C4-2B (cell line): Measurements from ENCODE around the gene S100Z.

Source experiments
- ZFX ChIP-seq: fragments of 450-650 bp; IDR thresholded peaks from 2 replicates; pipeline ENCODE4 v1.6.1; 2017
- TF ChIP-seq, protein P1 (sequence below): fragments of 450-650 bp; conservative IDR thresholded peaks from 2 replicates; pipeline ENCODE4 v1.5.1; 2017; ENCODE audit warnings: mild to moderate bottlenecking

- TF ChIP-seq, protein P1, sequence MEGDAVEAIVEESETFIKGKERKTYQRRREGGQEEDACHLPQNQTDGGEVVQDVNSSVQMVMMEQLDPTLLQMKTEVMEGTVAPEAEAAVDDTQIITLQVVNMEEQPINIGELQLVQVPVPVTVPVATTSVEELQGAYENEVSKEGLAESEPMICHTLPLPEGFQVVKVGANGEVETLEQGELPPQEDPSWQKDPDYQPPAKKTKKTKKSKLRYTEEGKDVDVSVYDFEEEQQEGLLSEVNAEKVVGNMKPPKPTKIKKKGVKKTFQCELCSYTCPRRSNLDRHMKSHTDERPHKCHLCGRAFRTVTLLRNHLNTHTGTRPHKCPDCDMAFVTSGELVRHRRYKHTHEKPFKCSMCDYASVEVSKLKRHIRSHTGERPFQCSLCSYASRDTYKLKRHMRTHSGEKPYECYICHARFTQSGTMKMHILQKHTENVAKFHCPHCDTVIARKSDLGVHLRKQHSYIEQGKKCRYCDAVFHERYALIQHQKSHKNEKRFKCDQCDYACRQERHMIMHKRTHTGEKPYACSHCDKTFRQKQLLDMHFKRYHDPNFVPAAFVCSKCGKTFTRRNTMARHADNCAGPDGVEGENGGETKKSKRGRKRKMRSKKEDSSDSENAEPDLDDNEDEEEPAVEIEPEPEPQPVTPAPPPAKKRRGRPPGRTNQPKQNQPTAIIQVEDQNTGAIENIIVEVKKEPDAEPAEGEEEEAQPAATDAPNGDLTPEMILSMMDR, result no peak
- TF ChIP-seq ZFX, result no peak
Measured at GRCh38 chr5:76927961-76928360, 78.1 kb downstream of the S100Z start.
